Measurements from ENCODE around the gene KIF13A. TPM values are rescaled to one million over a fixed set of nuclear protein-coding genes. Genes with fewer than 3 reads are reported as not detected.

KIF13A gene
- total RNA-seq, 2 donors from 2014 or later = 35.3 to 45.0 TPM

DNA sequence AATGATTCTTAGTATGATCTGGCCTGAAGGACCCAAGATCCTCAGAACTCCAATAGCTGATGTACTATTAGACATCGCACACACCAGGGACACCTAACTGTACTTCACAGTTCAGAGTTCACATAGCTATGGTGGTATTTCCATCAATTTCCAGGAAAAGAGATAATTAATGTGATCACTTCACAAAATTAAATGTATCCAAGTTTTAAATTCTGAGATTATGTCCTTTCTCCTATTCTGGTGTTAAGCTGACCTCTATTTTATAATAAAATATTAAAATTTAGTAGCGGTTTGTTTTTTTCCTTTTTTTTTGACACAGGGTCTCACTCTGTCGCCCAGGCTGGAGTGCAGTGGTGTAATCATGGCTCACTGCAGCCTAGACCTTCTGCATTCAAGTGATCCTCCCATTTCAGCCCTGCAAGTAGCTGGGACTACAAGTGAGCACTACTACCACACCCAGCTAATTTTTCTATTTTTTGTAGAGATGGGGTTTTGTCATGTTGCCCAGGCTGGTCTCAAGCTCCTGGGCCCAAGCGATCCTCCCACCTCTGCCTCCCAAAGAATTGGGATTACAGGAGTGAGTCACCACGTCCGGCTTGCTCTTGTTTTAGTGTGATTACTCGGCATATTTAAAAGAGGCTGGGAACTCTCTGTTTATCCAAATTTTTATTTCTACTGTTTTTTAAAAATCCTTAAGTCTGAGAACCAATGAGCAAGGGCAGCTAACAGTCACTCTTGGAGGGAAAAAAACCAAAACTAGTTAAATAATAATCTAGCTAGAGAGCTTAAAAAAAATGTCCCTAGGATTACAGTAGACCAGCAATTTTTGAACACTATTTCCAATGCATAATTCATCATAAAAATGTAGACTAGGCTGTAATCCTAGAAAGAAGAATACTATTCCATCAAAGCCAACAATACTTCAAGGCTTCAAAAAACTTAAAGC is 16.0 kb downstream of the KIF13A start:
- peak overlapping the region; percentile 32 for H3K4me3 ChIP-seq (ENCODE audit: low read length)
- Mint-ChIP-seq H3K27ac (no peak overlapping the region), H3K4me3 (no peak overlapping the region), H3K4me1 (peaks cover 41% of the 10 kb centered on the region), H3K9me3 (peaks cover 8% of the 10 kb centered on the region), H3K36me3 (ENCODE audit: low read depth) (peaks cover 9% of the 10 kb centered on the region), H3K27me3 (ENCODE audit: insufficient read depth) (no peaks in the 10 kb centered on the region)
- TF ChIP-seq CTCF (conservative IDR thresholded peaks at IDR 0.05) = no peak
- no peaks in the 10 kb centered on the region for H3K9me3 ChIP-seq (ENCODE audit: control insufficient read depth, low read length)
- peaks cover 7% of the 10 kb centered on the region for H3K36me3 ChIP-seq (ENCODE audit: control insufficient read depth, insufficient read depth, low read length)
- WGBS, 2 experiments (ENCODE audit: insufficient coverage in 1 of 2, insufficient read length in 1 of 2) = 96 to 100% methylated on average over 2 to 7 of the region's 7 CpGs
- no peak for DNase-seq
- no peak overlapping the region for H3K27ac ChIP-seq (ENCODE audit: low read depth, low read length)
- H3K27me3 ChIP-seq (ENCODE audit: control insufficient read depth, insufficient read depth, low read length, poor library complexity, severe bottlenecking) = no peaks in the 10 kb centered on the region
- no peak overlapping the region for H3K9ac ChIP-seq (ENCODE audit: extremely low read depth, low read length, poor library complexity, severe bottlenecking)
- H3K4me1 ChIP-seq (ENCODE audit: control insufficient read depth, insufficient read depth, low read length) = peaks cover 21% of the 10 kb centered on the region

GRCh38 chr6:17968876-17969275 is 18.6 kb downstream of the KIF13A start:
- Mint-ChIP-seq H3K4me1 (peaks cover 40% of the 10 kb centered on the region), H3K4me3 (no peak overlapping the region), H3K27me3 (ENCODE audit: insufficient read depth) (no peaks in the 10 kb centered on the region), H3K27ac (no peak overlapping the region), H3K9me3 (no peaks in the 10 kb centered on the region), H3K36me3 (ENCODE audit: low read depth) (peaks cover 3% of the 10 kb centered on the region)
- no peak overlapping the region for H3K9ac ChIP-seq (ENCODE audit: extremely low read depth, low read length, poor library complexity, severe bottlenecking)
- H3K4me3 ChIP-seq (ENCODE audit: low read length) = no peak overlapping the region
- WGBS, 2 experiments (ENCODE audit: insufficient coverage in 1 of 2, insufficient read length in 1 of 2) = 90 to 96% methylated on average over 2 of the region's 2 CpGs
- TF ChIP-seq CTCF (conservative IDR thresholded peaks at IDR 0.05) = no peak
- no peak overlapping the region for H3K27ac ChIP-seq (ENCODE audit: low read depth, low read length)
- H3K36me3 ChIP-seq (ENCODE audit: control insufficient read depth, insufficient read depth, low read length) = no peaks in the 10 kb centered on the region
- H3K4me1 ChIP-seq (ENCODE audit: control insufficient read depth, insufficient read depth, low read length) = peaks cover 21% of the 10 kb centered on the region
- no peaks in the 10 kb centered on the region for H3K27me3 ChIP-seq (ENCODE audit: control insufficient read depth, insufficient read depth, low read length, poor library complexity, severe bottlenecking)
- no peaks in the 10 kb centered on the region for H3K9me3 ChIP-seq (ENCODE audit: control insufficient read depth, low read length)
- DNase-seq = no peak

GRCh38 chr6:17967668-17968518 is 19.5 kb downstream of the KIF13A start:
- Mint-ChIP-seq H3K27me3 (ENCODE audit: insufficient read depth) (no peaks in the 10 kb centered on the region), H3K4me3 (no peak overlapping the region), H3K27ac (no peak overlapping the region), H3K4me1 (peaks cover 30% of the 10 kb centered on the region), H3K9me3 (no peaks in the 10 kb centered on the region), H3K36me3 (ENCODE audit: low read depth) (peaks cover 5% of the 10 kb centered on the region)
- DNase-seq = peak; percentile 55
- no peak overlapping the region for H3K4me3 ChIP-seq (ENCODE audit: low read length)
- peaks cover 18% of the 10 kb centered on the region for H3K4me1 ChIP-seq (ENCODE audit: control insufficient read depth, insufficient read depth, low read length)
- H3K36me3 ChIP-seq (ENCODE audit: control insufficient read depth, insufficient read depth, low read length) = no peaks in the 10 kb centered on the region
- H3K9me3 ChIP-seq (ENCODE audit: control insufficient read depth, low read length) = no peaks in the 10 kb centered on the region
- WGBS, 2 experiments (ENCODE audit: insufficient coverage in 1 of 2, insufficient read length in 1 of 2) = 91 to 97% methylated on average over 4 to 5 of the region's 5 CpGs
- H3K27ac ChIP-seq (ENCODE audit: low read depth, low read length) = no peak overlapping the region
- no peaks in the 10 kb centered on the region for H3K27me3 ChIP-seq (ENCODE audit: control insufficient read depth, insufficient read depth, low read length, poor library complexity, severe bottlenecking)
- H3K9ac ChIP-seq (ENCODE audit: extremely low read depth, low read length, poor library complexity, severe bottlenecking) = no peak overlapping the region
- no peak for TF ChIP-seq CTCF (conservative IDR thresholded peaks at IDR 0.05)

All from endodermal cell (in vitro differentiated cells).